WI38 (cell line): ENCODE data around the gene MAGIX.

ENCODE experiments used
- H3K4me3 ChIP-seq: 2 replicates; pipeline ENCODE4 v1.5.1; 2011; ENCODE audit warnings: low read depth, mild to moderate bottlenecking, control low read depth, low read length
- TF ChIP-seq, protein P1 (sequence below): IDR thresholded peaks from 2 replicates; pipeline ENCODE4 v1.5.1; 2012; ENCODE audit warnings: low read depth, mild to moderate bottlenecking, control low read depth, low read length

The MAGIX gene

GRCh38 chrX:49153467-49153866 is 9.1 kb upstream of the MAGIX start:
- H3K4me3 ChIP-seq: no peak overlapping the region
- TF ChIP-seq, protein P1, sequence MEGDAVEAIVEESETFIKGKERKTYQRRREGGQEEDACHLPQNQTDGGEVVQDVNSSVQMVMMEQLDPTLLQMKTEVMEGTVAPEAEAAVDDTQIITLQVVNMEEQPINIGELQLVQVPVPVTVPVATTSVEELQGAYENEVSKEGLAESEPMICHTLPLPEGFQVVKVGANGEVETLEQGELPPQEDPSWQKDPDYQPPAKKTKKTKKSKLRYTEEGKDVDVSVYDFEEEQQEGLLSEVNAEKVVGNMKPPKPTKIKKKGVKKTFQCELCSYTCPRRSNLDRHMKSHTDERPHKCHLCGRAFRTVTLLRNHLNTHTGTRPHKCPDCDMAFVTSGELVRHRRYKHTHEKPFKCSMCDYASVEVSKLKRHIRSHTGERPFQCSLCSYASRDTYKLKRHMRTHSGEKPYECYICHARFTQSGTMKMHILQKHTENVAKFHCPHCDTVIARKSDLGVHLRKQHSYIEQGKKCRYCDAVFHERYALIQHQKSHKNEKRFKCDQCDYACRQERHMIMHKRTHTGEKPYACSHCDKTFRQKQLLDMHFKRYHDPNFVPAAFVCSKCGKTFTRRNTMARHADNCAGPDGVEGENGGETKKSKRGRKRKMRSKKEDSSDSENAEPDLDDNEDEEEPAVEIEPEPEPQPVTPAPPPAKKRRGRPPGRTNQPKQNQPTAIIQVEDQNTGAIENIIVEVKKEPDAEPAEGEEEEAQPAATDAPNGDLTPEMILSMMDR: no peak

DNA sequence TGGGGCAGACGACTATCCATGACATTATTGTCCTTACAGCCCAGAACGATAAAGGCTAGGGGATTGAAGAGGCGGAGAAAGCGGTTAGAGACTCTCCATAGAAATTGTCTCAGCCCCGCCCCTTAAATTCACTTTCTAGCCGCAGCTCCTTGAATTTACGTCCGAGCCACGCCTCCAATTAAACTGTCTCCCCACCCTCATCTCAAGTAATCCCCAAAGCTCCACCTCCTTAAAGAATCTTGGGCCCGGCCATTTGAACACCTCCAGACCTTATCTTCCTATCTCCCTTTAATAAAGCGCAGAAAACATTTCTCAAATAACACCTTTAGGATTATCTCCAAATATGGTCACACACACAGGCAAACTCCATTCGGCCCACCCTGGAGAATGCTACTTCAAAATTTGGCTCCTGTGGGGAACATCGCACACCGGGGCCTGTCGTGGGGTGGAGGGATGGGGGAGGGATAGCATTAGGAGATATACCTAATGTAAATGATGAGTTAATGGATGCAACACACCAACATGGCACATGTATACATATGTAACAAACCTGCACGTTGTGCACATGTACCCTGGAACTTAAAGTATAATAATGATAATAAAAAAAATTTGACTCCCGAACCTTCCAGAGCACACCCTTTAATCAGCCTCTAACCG is 7.2 kb upstream of the MAGIX start:
- TF ChIP-seq, protein P1: no peak
- H3K4me3 ChIP-seq: peak overlapping the region; percentile 43

DNA sequence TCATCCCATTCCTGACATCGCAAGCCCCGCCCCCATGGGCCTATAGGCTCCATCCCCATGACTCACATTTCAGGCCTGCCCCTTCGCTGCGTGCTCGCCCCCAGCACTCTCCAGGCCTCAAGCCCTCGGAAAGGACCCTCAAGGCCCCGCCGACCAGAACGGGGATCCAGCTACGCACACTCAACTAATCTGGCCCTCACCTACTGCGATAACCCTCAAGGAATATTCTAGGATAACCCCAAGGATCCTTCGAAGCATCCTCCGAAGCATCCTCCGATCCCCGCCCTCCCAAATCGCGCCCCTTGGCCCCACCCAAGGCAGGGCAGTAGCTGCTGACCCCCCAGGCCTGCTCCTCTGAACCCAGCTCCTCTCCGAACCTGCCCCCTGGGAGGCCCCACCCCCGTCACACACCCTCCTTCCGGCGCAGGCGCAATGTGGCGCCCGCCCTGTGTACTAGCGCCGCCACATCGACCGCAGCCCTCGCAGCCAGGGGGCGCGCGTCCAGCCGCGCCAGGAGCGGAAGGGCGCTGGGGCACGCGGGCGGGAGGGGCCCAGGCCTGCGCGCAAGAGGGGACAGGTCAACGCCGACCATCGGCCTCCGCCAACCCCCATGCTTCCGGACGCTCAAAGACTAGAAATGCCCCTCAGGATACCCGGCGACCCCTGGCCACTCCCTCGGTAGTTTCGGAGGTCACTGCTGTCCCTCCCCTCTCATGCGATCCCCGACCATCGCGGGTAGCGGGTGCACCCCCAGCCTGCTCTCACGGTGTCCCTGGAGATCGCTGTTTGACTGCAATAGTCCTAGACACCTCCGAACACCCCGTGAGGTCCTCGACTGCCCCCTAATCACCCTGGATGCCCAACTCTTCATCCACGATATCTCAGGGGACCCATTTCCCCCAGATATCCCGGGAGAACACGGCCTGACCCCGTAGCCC is 6.4 kb upstream of the MAGIX start:
- H3K4me3 ChIP-seq: peak overlapping the region; percentile 49
- TF ChIP-seq, protein P1: peak; percentile 53

DNA sequence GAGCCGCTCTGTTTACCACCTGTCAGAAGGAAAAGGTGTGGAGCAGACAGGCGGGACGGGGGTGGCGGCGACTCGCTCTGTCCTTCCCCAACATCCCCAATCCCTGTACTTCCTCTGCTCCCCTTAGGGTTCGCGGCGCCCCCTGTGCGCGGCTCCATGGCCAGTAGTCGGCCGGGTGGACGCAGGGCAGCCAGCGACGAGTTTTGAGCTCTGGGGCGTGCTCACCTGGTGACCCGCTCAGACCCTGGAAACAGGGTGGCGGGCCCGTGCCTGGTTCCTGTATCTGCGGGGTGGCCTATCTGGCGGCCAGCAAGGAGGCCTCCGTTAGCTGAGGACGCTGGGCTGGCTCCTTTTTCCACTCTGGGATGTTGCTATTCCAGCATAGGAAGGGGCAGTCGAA is 5.4 kb upstream of the MAGIX start:
- no peak overlapping the region for H3K4me3 ChIP-seq
- TF ChIP-seq, protein P1: no peak

DNA sequence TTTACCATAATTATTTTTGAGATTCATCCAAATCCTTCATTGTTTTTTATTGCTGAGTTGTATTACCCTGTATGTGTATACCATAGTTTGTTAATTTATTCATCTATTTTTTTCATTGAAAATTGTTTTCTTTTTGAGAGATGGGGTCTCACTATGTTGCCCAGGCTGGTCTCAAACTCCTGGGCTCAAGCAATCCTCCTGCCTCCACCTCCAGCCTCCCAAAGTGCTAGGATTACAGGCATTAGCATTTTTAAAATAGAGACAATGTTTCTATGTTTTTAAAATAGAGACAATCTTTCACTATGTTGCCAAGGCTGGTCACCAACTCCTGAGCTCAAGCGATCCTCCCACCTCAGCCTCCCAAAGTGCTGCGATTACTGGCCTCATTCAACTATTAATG is 1.6 kb upstream of the MAGIX start:
- TF ChIP-seq, protein P1: no peak

DNA sequence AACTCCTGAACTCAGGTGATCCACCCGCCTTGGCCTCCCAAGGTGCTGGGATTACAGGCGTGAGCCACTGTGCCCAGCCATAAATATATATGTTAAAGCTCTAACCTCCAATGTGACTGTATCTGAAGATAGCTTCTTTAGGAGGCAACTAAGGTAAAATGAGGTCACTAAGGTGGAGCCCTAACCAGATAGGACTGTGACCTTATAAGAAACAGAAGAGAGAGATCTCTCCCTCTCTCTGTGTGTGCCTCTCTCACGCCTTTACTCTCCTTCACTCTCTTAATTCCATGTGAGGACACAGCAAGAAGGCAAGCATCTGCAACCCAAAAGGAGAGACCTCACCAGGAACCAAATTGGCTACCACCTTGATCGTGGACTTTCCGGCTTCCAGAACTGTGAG is 926 bp upstream of the MAGIX start:
- H3K4me3 ChIP-seq: no peak overlapping the region
- TF ChIP-seq, protein P1: no peak

More for the DNA sequence above, 1.6 kb upstream of the MAGIX start:
- H3K4me3 ChIP-seq: no peak overlapping the region
